ENCODE measurements around the gene CCER1.

Gene CCER1

DNA sequence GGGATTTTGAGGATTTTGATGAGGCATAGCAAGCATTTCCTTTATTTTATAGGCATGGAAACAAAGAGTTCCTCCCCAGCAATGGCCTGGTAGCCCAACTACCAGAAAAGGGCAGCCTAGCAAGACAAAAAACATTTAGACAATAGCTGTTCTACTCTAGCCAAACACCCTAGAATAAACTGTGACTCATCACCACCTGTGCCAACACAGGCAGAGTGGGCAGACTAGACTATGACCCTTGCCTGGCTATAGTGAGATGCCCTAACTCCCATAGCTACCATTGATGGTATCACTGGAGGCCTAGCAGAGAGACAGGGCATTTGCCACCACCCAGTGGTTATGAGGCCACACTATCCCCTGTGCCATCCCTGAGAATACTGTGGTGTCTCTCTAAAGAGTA, 15.5 kb upstream of the CCER1 start:
- Histone ChIP-seq H3K9ac (ENCODE audit: low read depth, low read length) (no peak overlapping the region), H3K27me3 (ENCODE audit: insufficient read depth, low read length, poor library complexity) (peaks cover 3% of the 10 kb centered on the region), H3K4me1 (ENCODE audit: insufficient read depth, low read length) (no peaks in the 10 kb centered on the region), H3K27ac (ENCODE audit: low read length) (no peak overlapping the region), H2AFZ (ENCODE audit: low read depth, low read length) (no peak overlapping the region), H3K9me3 (ENCODE audit: insufficient read depth, low read length, severe bottlenecking) (no peaks in the 10 kb centered on the region), H3K4me2 (ENCODE audit: insufficient read depth, low read length) (no peak overlapping the region), H3K79me2 (ENCODE audit: insufficient read depth, low read length) (no peaks in the 10 kb centered on the region), H3K4me3 (ENCODE audit: low read depth in 1 of 2, low read length in 2 of 2) (no peak overlapping the region), H4K20me1 (ENCODE audit: insufficient read depth, low read length) (no peaks in the 10 kb centered on the region), H3K36me3 (ENCODE audit: insufficient read depth, low read length) (no peaks in the 10 kb centered on the region)
- TF ChIP-seq EZH2 (IDR thresholded peaks at IDR 0.05; ENCODE audit: borderline replicate concordance, low read depth, low read length, severe bottlenecking) = no peak
- no peak for TF ChIP-seq CTCF (IDR thresholded peaks at IDR 0.05; ENCODE audit: borderline replicate concordance, extremely low read depth, low read length, poor library complexity, severe bottlenecking)
- DNase-seq = no peak
- no peak for ATAC-seq (ENCODE audit: insufficient read depth, low read depth)

DNA sequence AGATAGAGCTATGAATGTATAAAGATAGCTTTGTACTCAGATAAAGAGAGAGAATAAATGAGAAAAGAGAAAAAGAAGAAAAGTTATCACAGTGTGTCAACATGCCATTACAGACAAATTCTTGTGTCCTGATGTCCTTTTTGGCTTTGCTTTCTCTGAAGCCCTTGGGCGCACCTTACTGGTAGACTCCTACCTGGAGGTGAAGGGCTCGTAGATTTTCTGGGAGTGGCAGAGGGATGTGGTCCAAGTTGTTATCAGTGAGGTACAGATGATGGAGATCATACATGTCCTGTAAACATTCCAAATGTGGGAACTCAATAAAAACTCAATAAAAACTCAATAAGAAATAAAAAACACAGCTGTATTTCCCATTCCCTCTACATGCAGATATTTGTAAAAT, 14.9 kb upstream of the CCER1 start:
- no peaks in the 10 kb centered on the region for H3K9me3 ChIP-seq (ENCODE audit: insufficient read depth, low read length, severe bottlenecking)

GRCh38 chr12:90969346-90969745, 14.4 kb upstream of the CCER1 start:
- Histone ChIP-seq H2AFZ (ENCODE audit: low read depth, low read length) (no peak overlapping the region), H3K27ac (ENCODE audit: low read length) (no peak overlapping the region), H3K4me3 (ENCODE audit: low read depth in 1 of 2, low read length in 2 of 2) (no peak overlapping the region), H3K4me1 (ENCODE audit: insufficient read depth, low read length) (no peaks in the 10 kb centered on the region), H3K36me3 (ENCODE audit: insufficient read depth, low read length) (no peaks in the 10 kb centered on the region), H4K20me1 (ENCODE audit: insufficient read depth, low read length) (no peaks in the 10 kb centered on the region), H3K9ac (ENCODE audit: low read depth, low read length) (no peak overlapping the region), H3K9me3 (ENCODE audit: insufficient read depth, low read length, severe bottlenecking) (no peaks in the 10 kb centered on the region), H3K27me3 (ENCODE audit: insufficient read depth, low read length, poor library complexity) (peaks cover 3% of the 10 kb centered on the region), H3K79me2 (ENCODE audit: insufficient read depth, low read length) (no peaks in the 10 kb centered on the region), H3K4me2 (ENCODE audit: insufficient read depth, low read length) (no peak overlapping the region)
- ATAC-seq (ENCODE audit: insufficient read depth, low read depth) (no peak), DNase-seq (no peak)
- TF ChIP-seq EZH2 (IDR thresholded peaks at IDR 0.05; ENCODE audit: borderline replicate concordance, low read depth, low read length, severe bottlenecking) (no peak), CTCF (IDR thresholded peaks at IDR 0.05; ENCODE audit: borderline replicate concordance, extremely low read depth, low read length, poor library complexity, severe bottlenecking) (no peak)

More for the DNA sequence above, 14.9 kb upstream of the CCER1 start:
- no peaks in the 10 kb centered on the region for H3K4me1 ChIP-seq (ENCODE audit: insufficient read depth, low read length)
- H3K27me3 ChIP-seq (ENCODE audit: insufficient read depth, low read length, poor library complexity) = peaks cover 3% of the 10 kb centered on the region
- H3K4me3 ChIP-seq (ENCODE audit: low read depth in 1 of 2, low read length in 2 of 2) = no peak overlapping the region
- no peak overlapping the region for H3K9ac ChIP-seq (ENCODE audit: low read depth, low read length)
- TF ChIP-seq EZH2 (IDR thresholded peaks at IDR 0.05; ENCODE audit: borderline replicate concordance, low read depth, low read length, severe bottlenecking) (no peak), CTCF (IDR thresholded peaks at IDR 0.05; ENCODE audit: borderline replicate concordance, extremely low read depth, low read length, poor library complexity, severe bottlenecking) (no peak)
- H2AFZ ChIP-seq (ENCODE audit: low read depth, low read length) = no peak overlapping the region
- H3K27ac ChIP-seq (ENCODE audit: low read length) = no peak overlapping the region
- no peak overlapping the region for H3K4me2 ChIP-seq (ENCODE audit: insufficient read depth, low read length)
- no peaks in the 10 kb centered on the region for H4K20me1 ChIP-seq (ENCODE audit: insufficient read depth, low read length)
- H3K79me2 ChIP-seq (ENCODE audit: insufficient read depth, low read length) = no peaks in the 10 kb centered on the region
- no peaks in the 10 kb centered on the region for H3K36me3 ChIP-seq (ENCODE audit: insufficient read depth, low read length)
- no peak for ATAC-seq (ENCODE audit: insufficient read depth, low read depth)
- no peak for DNase-seq

- Histone ChIP-seq H4K20me1 (ENCODE audit: insufficient read depth, low read length) (no peaks in the 10 kb centered on the region), H3K4me2 (ENCODE audit: insufficient read depth, low read length) (no peak overlapping the region), H3K9ac (ENCODE audit: low read depth, low read length) (no peak overlapping the region), H2AFZ (ENCODE audit: low read depth, low read length) (no peak overlapping the region), H3K9me3 (ENCODE audit: insufficient read depth, low read length, severe bottlenecking) (no peaks in the 10 kb centered on the region), H3K27ac (ENCODE audit: low read length) (no peak overlapping the region), H3K36me3 (ENCODE audit: insufficient read depth, low read length) (no peaks in the 10 kb centered on the region), H3K4me1 (ENCODE audit: insufficient read depth, low read length) (no peaks in the 10 kb centered on the region), H3K27me3 (ENCODE audit: insufficient read depth, low read length, poor library complexity) (no peaks in the 10 kb centered on the region), H3K4me3 (ENCODE audit: low read depth in 1 of 2, low read length in 2 of 2) (no peak overlapping the region), H3K79me2 (ENCODE audit: insufficient read depth, low read length) (no peaks in the 10 kb centered on the region)
- TF ChIP-seq CTCF (IDR thresholded peaks at IDR 0.05; ENCODE audit: borderline replicate concordance, extremely low read depth, low read length, poor library complexity, severe bottlenecking) (no peak), EZH2 (IDR thresholded peaks at IDR 0.05; ENCODE audit: borderline replicate concordance, low read depth, low read length, severe bottlenecking) (no peak)
- ATAC-seq (ENCODE audit: insufficient read depth, low read depth) = no peak
- DNase-seq = no peak
These were observed 10.2 kb upstream of the CCER1 start for GRCh38 chr12:90965204-90965603.
